GM23338 (cell line): Measurements from ENCODE around the gene PDE4D.

Experiments used
- CREB1 ChIP-seq: fragments of 250-450 bp; sonication (Bioruptor Pico); IDR thresholded peaks from 2 replicates; pipeline ENCODE4 v1.5.0; 2020; ENCODE audit warnings: low read depth, mild to moderate bottlenecking, moderate library complexity
- CTCF ChIP-seq, 2 experiments: fragments of 200-600 bp in 1 of 2; sonication (generic) in 1 of 2; conservative IDR thresholded peaks; 2 replicates each; pipeline versions ENCODE4 v1.5.1 to v1.6.1; 2016 to 2017; ENCODE audit warnings: antibody characterized with exemption in 2 of 2, low read depth in 2 of 2, mild to moderate bottlenecking in 2 of 2, moderate library complexity in 1 of 2
- EZH2 ChIP-seq: fragments of 200-600 bp; sonication (generic); IDR thresholded peaks from one replicate; pipeline ENCODE4 v1.8.0; 2017; ENCODE audit warnings: antibody characterized with exemption, mild to moderate bottlenecking, low read depth; ENCODE audit not compliant: unreplicated experiment
- EZH2phosphoT487 ChIP-seq: fragments of 200-600 bp; sonication (generic); IDR thresholded peaks from one replicate; pipeline ENCODE4 v1.8.1; 2018; ENCODE audit warnings: antibody characterized with exemption; ENCODE audit not compliant: unreplicated experiment
- REST ChIP-seq: IDR thresholded peaks from one replicate; pipeline ENCODE4 v1.6.1; 2018; ENCODE audit warnings: antibody characterized with exemption; ENCODE audit not compliant: unreplicated experiment
- STAT1 ChIP-seq: IDR thresholded peaks from one replicate; pipeline ENCODE4 v1.6.1; 2016; ENCODE audit warnings: antibody characterized with exemption; ENCODE audit not compliant: unreplicated experiment
- ZNF114 ChIP-seq: fragments of 250-450 bp; sonication (Bioruptor Pico); IDR thresholded peaks from 2 replicates; pipeline ENCODE4 v1.5.0; 2020; ENCODE audit warnings: mild to moderate bottlenecking, moderate library complexity

- TF ChIP-seq CTCF (conservative IDR thresholded peaks at IDR 0.05; ENCODE audit: low read depth in 2 of 2): no peak
- TF ChIP-seq CREB1 (CRISPR knock-in tag): no peak
- TF ChIP-seq REST: no peak
- TF ChIP-seq EZH2: no peak
- no peak for TF ChIP-seq EZH2phosphoT487
- TF ChIP-seq STAT1: no peak
- TF ChIP-seq ZNF114 (CRISPR knock-in tag): no peak
Observed at GRCh38 chr5:59765446-59765845, 128.1 kb downstream of the PDE4D start.
